VCaP (cell line): ENCODE measurements around the gene CSN2.
"Not testable (repeated sequence)": the region's sequence is repeated elsewhere in the genome, so short reads cannot be mapped to it uniquely, and the experiment has no call there.

Source experiments
- H3K27ac ChIP-seq: fragments of 450-650 bp; 2 replicates; pipeline ENCODE4 v1.5.1; 2017
- CTCF ChIP-seq: fragments of 450-650 bp; conservative IDR thresholded peaks from 2 replicates; pipeline ENCODE4 v1.5.1; 2017; ENCODE audit warnings: mild to moderate bottlenecking, moderate library complexity

The CSN2 gene

GRCh38 chr4:69936566-69936965 is 29.0 kb downstream of the CSN2 start:
- TF ChIP-seq CTCF, result no peak
- no peak overlapping the region for H3K27ac ChIP-seq

GRCh38 chr4:69934150-69934549 is 31.4 kb downstream of the CSN2 start:
- no peak overlapping the region for H3K27ac ChIP-seq

GRCh38 chr4:69930768-69931167 is 34.8 kb downstream of the CSN2 start, which contains the start of gene CSN1S1:
CSN1S1 (plus strand) TSS chr4:69931068; CDS start chr4:69932556, 1,488 bp downstream.
- H3K27ac ChIP-seq, result no peak within 1 kb of the TSS
- no peak for TF ChIP-seq CTCF

More at GRCh38 chr4:69934150-69934549, 31.4 kb downstream of the CSN2 start:
- TF ChIP-seq CTCF, result no peak

GRCh38 chr4:69923782-69924410 is 41.6 kb downstream of the CSN2 start:
- not testable (repeated sequence) for H3K27ac ChIP-seq

- no peak overlapping the region for H3K27ac ChIP-seq
- no peak for TF ChIP-seq CTCF
These were observed 44.7 kb downstream of the CSN2 start for GRCh38 chr4:69920874-69921273.

- no peak overlapping the region for H3K27ac ChIP-seq
- TF ChIP-seq CTCF, result no peak
These were observed 55.3 kb downstream of the CSN2 start for GRCh38 chr4:69910016-69910782.

GRCh38 chr4:69909195-69909594 is 56.3 kb downstream of the CSN2 start:
- H3K27ac ChIP-seq, result no peak overlapping the region
- no peak for TF ChIP-seq CTCF

- TF ChIP-seq CTCF, result no peak
- H3K27ac ChIP-seq, result no peak overlapping the region
These were observed 58.4 kb downstream of the CSN2 start for GRCh38 chr4:69907151-69907550.
